ENCODE results near the gene HYKK. TPM values are rescaled to one million over a fixed set of nuclear protein-coding genes. Genes with fewer than 3 reads are reported as not detected.

The HYKK gene
- total and polyA plus RNA-seq, 9 of the 15 experiments (the other 6 are each of a cell fraction or from before 2014, with no cell fraction given), result 1.9 to 6.1 (median 4.3) TPM

- peaks cover 8 to 22% of the 10 kb centered on the region in 2 experiments; a peak in 4 of 5 replicates for H3K4me1 ChIP-seq (replicated peaks in 1 of 2; ENCODE audit: control insufficient read depth in 2 of 2, insufficient read depth in 2 of 2, low read length in 2 of 2)
- H3K27me3 ChIP-seq (ENCODE audit: control insufficient read depth in 2 of 2, insufficient read depth in 2 of 2, low read length in 2 of 2), result no peaks in the 10 kb centered on the region
- no peak for TF ChIP-seq ZNF354B (CRISPR knock-in tag; IDR thresholded peaks at IDR 0.05)
- no peak for TF ChIP-seq EWSR1 (IDR thresholded peaks at IDR 0.05; ENCODE audit: borderline replicate concordance, low read depth, partially characterized antibody)
- no peak for TF ChIP-seq ZNF143 (CRISPR knock-in tag; IDR thresholded peaks at IDR 0.05)
- no peak for TF ChIP-seq ZBTB11 (CRISPR knock-in tag; IDR thresholded peaks at IDR 0.05)
- TF ChIP-seq HDAC1 (IDR thresholded peaks at IDR 0.05), result no peak
- TF ChIP-seq EP400 (IDR thresholded peaks at IDR 0.05), result 0 out of 2 replicates have a peak, but pooled peaks have one; percentile 22
- TF ChIP-seq ATF3 (IDR thresholded peaks at IDR 0.05), result 0 out of 2 replicates have a peak, but pooled peaks have one; percentile 49
- TF ChIP-seq ATF3 (CRISPR knock-in tag; conservative IDR thresholded peaks at IDR 0.05), result no peak
- TF ChIP-seq ZNF551 (CRISPR knock-in tag; IDR thresholded peaks at IDR 0.05), result no peak
- no peak for TF ChIP-seq ZNF561 (CRISPR knock-in tag; conservative IDR thresholded peaks at IDR 0.05)
- no peak for TF ChIP-seq HNRNPUL1 (IDR thresholded peaks at IDR 0.05; ENCODE audit: low read length)
- TF ChIP-seq POU5F1 (IDR thresholded peaks at IDR 0.05; ENCODE audit: borderline replicate concordance, low read depth, low read length, partially characterized antibody), result no peak
- no peak for ATAC-seq
- CTCF ChIA-PET (ENCODE audit: low intra/inter-chr PET ratio), result no interaction called here
- no peaks in the 10 kb centered on the region; the same call in 1 of the 2 replicates for H4K20me1 ChIP-seq (replicated peaks; ENCODE audit: control insufficient read depth, insufficient read depth, low read length)
- no peak overlapping the region for H3K4me3 ChIP-seq
- H3K9ac ChIP-seq (ENCODE audit: insufficient read depth in 1 of 2, low read depth in 2 of 2, low read length in 2 of 2), result no peak overlapping the region
- H3K79me2 ChIP-seq (ENCODE audit: control insufficient read depth, insufficient read depth, low read length), result peaks cover 4% of the 10 kb centered on the region; the same call in 2 of the 3 replicates
- no peaks in the 10 kb centered on the region for H3K36me3 ChIP-seq (ENCODE audit: control insufficient read depth, insufficient read depth, low read length)
- H2AFZ ChIP-seq (ENCODE audit: low read depth, low read length), result peak overlapping the region; percentile 17; the same call in 1 of the 2 replicates
- no peaks in the 10 kb centered on the region for H3K9me3 ChIP-seq (replicated peaks; ENCODE audit: control insufficient read depth, insufficient read depth, low read depth, low read length)
- no peak for DNase-seq (ENCODE audit: extremely low read depth in 1 of 4, low spot score in 3 of 4)
- POLR2A ChIA-PET, result interaction anchor here (3.1 to 5.4 kb wide), 2 partner anchors 9 to 18 kb away, joined by 17 to 62 read pairs; no protein-coding TSS in a partner anchor
- in situ Hi-C loops (cut with MboI) (no loop called here), intact Hi-C loops (cut with micrococcal nuclease) (no loop called here)
- H3K27ac ChIP-seq (ENCODE audit: extremely low read depth, low read depth, low read length), result no peak overlapping the region
- no peaks in the 10 kb centered on the region for H3K9me1 ChIP-seq (ENCODE audit: control insufficient read depth, insufficient read depth, low read length)
- no peak for FAIRE-seq
- no peak overlapping the region for H3K4me2 ChIP-seq (ENCODE audit: insufficient read depth, low read length)
- BruUV-seq (replicated peaks), result no TSS peak
- 56% methylated on average over 4 of the region's 4 CpGs for WGBS (ENCODE audit: insufficient coverage, low coverage, missing lambda C conversion rate)
Observed at GRCh38 chr15:78567531-78567930, 60.2 kb downstream of the HYKK start.
